Measurements from ENCODE around the gene IGSF8. TPM values are rescaled to one million over a fixed set of nuclear protein-coding genes. Genes with fewer than 3 reads are reported as not detected.

The IGSF8 gene
- total and polyA plus RNA-seq, 10 donors, result 15.6 to 28.9 (median 21.7) TPM

DNA sequence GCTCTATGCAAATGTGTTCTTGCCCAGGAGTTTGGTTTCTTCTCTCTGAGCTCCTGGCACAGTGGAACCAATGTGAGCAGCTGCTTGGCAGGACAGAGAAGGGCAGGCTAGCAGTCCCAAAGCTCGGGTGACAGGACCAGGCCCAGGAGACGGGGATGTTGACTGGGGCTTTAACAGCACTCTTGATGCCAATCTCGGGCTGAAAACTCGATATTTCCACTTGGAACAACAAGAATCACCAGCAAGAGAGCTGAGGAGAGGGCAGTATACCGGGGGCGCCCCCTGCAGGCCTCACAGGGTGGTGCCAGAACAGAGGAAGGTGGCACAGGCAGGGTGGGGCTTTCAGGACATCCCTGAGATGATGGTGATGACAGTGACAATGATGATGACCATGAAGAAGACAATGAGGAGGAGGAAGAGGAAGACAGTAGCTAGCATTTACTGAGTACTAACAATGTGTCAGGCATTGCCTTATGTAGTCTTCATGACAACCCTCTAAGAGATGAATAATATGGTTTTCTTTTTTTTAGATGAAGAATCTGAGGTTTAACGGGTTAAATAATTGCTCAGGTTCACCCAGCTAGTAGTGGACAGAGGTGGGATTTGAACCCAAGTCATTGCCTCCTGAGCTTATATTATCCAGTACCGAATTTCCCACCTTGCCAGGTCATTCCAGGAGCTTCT lies 19.8 kb downstream of the IGSF8 start:
- peak; percentile 77 for DNase-seq
- Histone ChIP-seq H3K4me1 (peaks cover 0 to 8% (median 3%) of the 10 kb centered on the region in 6 donors), H3K9me3 (no peaks in the 10 kb centered on the region), H3K4me3 (no peak overlapping the region), H3K36me3 (no peaks in the 10 kb centered on the region), H3K27ac (no peak overlapping the region), H3K27me3 (replicated peaks in 1 of 7) (peaks cover 0 to 68% (median 39%) of the 10 kb centered on the region in 7 donors)
- TF ChIP-seq, protein P1, sequence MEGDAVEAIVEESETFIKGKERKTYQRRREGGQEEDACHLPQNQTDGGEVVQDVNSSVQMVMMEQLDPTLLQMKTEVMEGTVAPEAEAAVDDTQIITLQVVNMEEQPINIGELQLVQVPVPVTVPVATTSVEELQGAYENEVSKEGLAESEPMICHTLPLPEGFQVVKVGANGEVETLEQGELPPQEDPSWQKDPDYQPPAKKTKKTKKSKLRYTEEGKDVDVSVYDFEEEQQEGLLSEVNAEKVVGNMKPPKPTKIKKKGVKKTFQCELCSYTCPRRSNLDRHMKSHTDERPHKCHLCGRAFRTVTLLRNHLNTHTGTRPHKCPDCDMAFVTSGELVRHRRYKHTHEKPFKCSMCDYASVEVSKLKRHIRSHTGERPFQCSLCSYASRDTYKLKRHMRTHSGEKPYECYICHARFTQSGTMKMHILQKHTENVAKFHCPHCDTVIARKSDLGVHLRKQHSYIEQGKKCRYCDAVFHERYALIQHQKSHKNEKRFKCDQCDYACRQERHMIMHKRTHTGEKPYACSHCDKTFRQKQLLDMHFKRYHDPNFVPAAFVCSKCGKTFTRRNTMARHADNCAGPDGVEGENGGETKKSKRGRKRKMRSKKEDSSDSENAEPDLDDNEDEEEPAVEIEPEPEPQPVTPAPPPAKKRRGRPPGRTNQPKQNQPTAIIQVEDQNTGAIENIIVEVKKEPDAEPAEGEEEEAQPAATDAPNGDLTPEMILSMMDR (IDR thresholded peaks at IDR 0.05 in 8 of 11, conservative IDR thresholded peaks at IDR 0.05 in 3 of 11), result peak; percentile 34 to 80 (median 63)
- no peak for TF ChIP-seq POLR2A (IDR thresholded peaks at IDR 0.05)
- intact Hi-C loops (cut with DNase I; ENCODE audit: low total_unique reads), result no loop called here
- WGBS, 5 donors, result 16 to 23% (median 18%) methylated on average over 6 to 8 of the region's 8 CpGs

DNA sequence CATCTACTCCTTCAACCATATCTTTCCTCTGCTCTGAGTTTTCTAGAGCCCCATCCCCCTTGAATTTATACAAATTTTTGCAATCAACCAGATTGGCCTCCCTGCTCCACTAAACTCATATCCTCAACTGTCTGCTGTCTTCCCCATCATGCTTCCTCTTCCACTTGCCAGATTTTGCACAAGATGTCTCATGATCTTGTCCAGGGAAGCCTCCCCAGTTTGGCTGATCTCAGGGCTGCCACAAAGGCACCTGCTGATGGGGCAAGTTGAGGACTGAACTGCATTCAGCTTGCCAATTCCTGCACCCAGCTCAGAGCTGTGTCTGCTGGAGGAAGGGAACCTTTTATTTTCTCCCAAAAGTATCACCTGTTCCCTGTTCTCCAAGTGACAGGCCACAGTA lies 20.9 kb downstream of the IGSF8 start:
- Histone ChIP-seq H3K27ac (peak overlapping the region in 3 of 8 donors; percentile 16 to 43 (median 37)), H3K27me3 (replicated peaks in 1 of 7) (peaks cover 0 to 57% (median 35%) of the 10 kb centered on the region in 7 donors), H3K4me3 (no peak overlapping the region), H3K36me3 (no peaks in the 10 kb centered on the region), H3K4me1 (peaks cover 0 to 4% (median 0%) of the 10 kb centered on the region in 6 donors), H3K9me3 (no peaks in the 10 kb centered on the region)
- DNase-seq, result peak; percentile 27
- intact Hi-C loops (cut with DNase I; ENCODE audit: low total_unique reads), result no loop called here
- TF ChIP-seq POLR2AphosphoS5 (IDR thresholded peaks at IDR 0.05) (peak in 1 of 3 donors; percentile 9), POLR2A (IDR thresholded peaks at IDR 0.05) (no peak)
- TF ChIP-seq, protein P1 (IDR thresholded peaks at IDR 0.05 in 8 of 11, conservative IDR thresholded peaks at IDR 0.05 in 3 of 11), result no peak

DNA sequence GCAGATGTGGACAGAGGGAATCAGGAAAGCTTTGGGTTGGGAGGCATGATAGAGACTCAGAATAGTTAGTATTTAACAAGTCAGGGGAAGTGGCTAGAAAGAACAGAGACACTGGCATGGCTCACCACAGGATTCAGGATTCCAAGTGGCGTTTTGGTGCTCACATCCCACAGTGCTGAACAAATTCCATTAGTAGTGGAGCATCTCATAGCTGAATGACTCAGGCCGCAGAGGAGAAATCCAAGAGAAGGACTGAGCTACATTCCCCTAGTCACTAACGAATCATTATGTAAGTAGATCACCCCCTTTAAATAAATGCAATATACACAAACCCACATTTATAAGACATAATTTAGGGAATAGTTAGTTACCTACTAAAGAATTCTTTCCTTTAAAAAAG lies 22.1 kb downstream of the IGSF8 start:
- intact Hi-C loops (cut with DNase I; ENCODE audit: low total_unique reads), result no loop called here
- DNase-seq, result peak; percentile 15
- Histone ChIP-seq H3K27ac (peak overlapping the region in 2 of 8 donors; percentile 21 to 43), H3K27me3 (replicated peaks in 1 of 7) (peaks cover 0 to 46% (median 23%) of the 10 kb centered on the region in 7 donors), H3K36me3 (no peaks in the 10 kb centered on the region), H3K4me1 (peaks cover 0 to 10% (median 0%) of the 10 kb centered on the region in 6 donors), H3K9me3 (no peaks in the 10 kb centered on the region), H3K4me3 (no peak overlapping the region)
- 82 to 92% (median 87%) methylated on average over 3 of the region's 3 CpGs for WGBS, 5 donors
- TF ChIP-seq POLR2A (IDR thresholded peaks at IDR 0.05) (no peak), POLR2AphosphoS5 (IDR thresholded peaks at IDR 0.05) (no peak)
- TF ChIP-seq, protein P1 (IDR thresholded peaks at IDR 0.05 in 8 of 11, conservative IDR thresholded peaks at IDR 0.05 in 3 of 11), result no peak

DNA sequence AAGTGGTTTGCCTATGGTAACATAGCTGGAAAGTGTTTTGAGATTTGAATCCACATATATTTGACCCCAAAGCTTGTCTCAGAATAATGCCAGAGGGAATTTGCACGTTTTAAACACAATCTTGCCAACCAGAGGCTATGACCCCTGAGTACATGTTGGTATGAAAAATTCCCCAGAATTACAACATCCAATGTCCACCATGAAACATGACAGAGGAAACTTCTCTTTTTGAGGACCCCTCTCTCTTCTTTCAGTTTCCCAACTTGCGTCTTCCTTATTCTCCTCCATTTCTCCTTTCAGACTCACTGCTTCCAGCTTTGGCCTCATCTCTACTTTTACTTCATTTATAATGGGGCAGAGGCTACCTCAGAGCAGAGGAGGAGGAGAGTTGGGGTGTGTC lies 22.6 kb downstream of the IGSF8 start:
- H3K4me3 ChIP-seq, result no peak overlapping the region
- WGBS, 5 donors, result 30 to 54% (median 36%) methylated on average over 2 of the region's 2 CpGs
- no peaks in the 10 kb centered on the region for H3K36me3 ChIP-seq
- peaks cover 0 to 46% (median 19%) of the 10 kb centered on the region in 7 donors for H3K27me3 ChIP-seq (replicated peaks in 1 of 7)
- no peaks in the 10 kb centered on the region for H3K9me3 ChIP-seq
- peak overlapping the region in 3 of 8 donors; percentile 2 to 43 (median 21) for H3K27ac ChIP-seq
- H3K4me1 ChIP-seq, result peaks cover 0 to 14% (median 4%) of the 10 kb centered on the region in 6 donors
- intact Hi-C loops (cut with DNase I; ENCODE audit: low total_unique reads), result no loop called here
- DNase-seq, result no peak
- TF ChIP-seq, protein P1 (IDR thresholded peaks at IDR 0.05 in 8 of 11, conservative IDR thresholded peaks at IDR 0.05 in 3 of 11), result no peak
- TF ChIP-seq POLR2A (IDR thresholded peaks at IDR 0.05) (no peak), POLR2AphosphoS5 (IDR thresholded peaks at IDR 0.05) (no peak)

Data from spleen (tissue), 11 donors.